Spleen (tissue), 11 donors: ENCODE measurements around the gene FBN1. TPM values are rescaled to one million over a fixed set of nuclear protein-coding genes. Genes with fewer than 3 reads are reported as not detected.

Experiments
- DNase-seq: peaks from one replicate; pipeline ENCODE4 v3.0.0-alpha.2; 2020
- H3K27ac ChIP-seq, 8 donors: fragments of 200-600 bp; sonication (generic) in 7 of 8; 1 replicate in 4 of 8; 2 replicates in 4 of 8; pipeline versions ENCODE4 v1.5.0 to v1.8.0; 2016 to 2021; ENCODE audit warnings: inconsistent platforms in 4 of 8, mild to moderate bottlenecking in 4 of 8, moderate library complexity in 1 of 8
- H3K27me3 ChIP-seq, 7 donors: fragments of 200-600 bp; sonication (generic) in 6 of 7; replicated peaks in 1 of 7; 1 replicate in 4 of 7; 2 replicates in 3 of 7; pipeline versions ENCODE4 v1.5.0 to v1.8.0; 2016 to 2021; ENCODE audit warnings: inconsistent platforms in 3 of 7, mild to moderate bottlenecking in 1 of 7
- H3K36me3 ChIP-seq, 6 donors: fragments of 200-600 bp; sonication (generic) in 5 of 6; 1 replicate in 4 of 6; 2 replicates in 2 of 6; pipeline versions ENCODE4 v1.5.0 to v1.8.0; 2016 to 2021; ENCODE audit warnings: inconsistent platforms in 2 of 6
- H3K4me1 ChIP-seq, 6 donors: fragments of 200-600 bp; sonication (generic) in 5 of 6; 1 replicate in 3 of 6; 2 replicates in 3 of 6; pipeline versions ENCODE4 v1.5.0 to v1.8.0; 2016 to 2021; ENCODE audit warnings: inconsistent platforms in 3 of 6
- H3K4me3 ChIP-seq, 8 donors: fragments of 200-600 bp; sonication (generic) in 7 of 8; 1 replicate in 4 of 8; 2 replicates in 4 of 8; pipeline versions ENCODE4 v1.5.0 to v1.8.0; 2016 to 2021; ENCODE audit warnings: inconsistent platforms in 4 of 8, mild to moderate bottlenecking in 4 of 8, moderate library complexity in 2 of 8
- H3K9me3 ChIP-seq, 8 donors: fragments of 200-600 bp; sonication (generic) in 7 of 8; 1 replicate in 4 of 8; 2 replicates in 4 of 8; pipeline versions ENCODE4 v1.5.0 to v1.8.0; 2016 to 2021; ENCODE audit warnings: inconsistent platforms in 4 of 8
- CTCF ChIP-seq, 11 experiments: fragments of 200-600 bp in 7 of 11; fragments of 450-650 bp in 4 of 11; sonication (generic) in 4 of 11; IDR thresholded peaks in 8 of 11; conservative IDR thresholded peaks in 3 of 11; 1 replicate in 7 of 11; 2 replicates in 4 of 11; pipeline versions ENCODE4 v1.4.0 to v1.8.0; 2016 to 2021; ENCODE audit warnings: antibody characterized with exemption in 11 of 11, inconsistent platforms in 4 of 11, mild to moderate bottlenecking in 1 of 11
- POLR2A ChIP-seq, 3 donors: fragments of 450-650 bp; IDR thresholded peaks; one replicate each; pipeline ENCODE4 v1.5.1; 2017; ENCODE audit warnings: antibody characterized with exemption in 3 of 3, mild to moderate bottlenecking in 1 of 3
- POLR2AphosphoS5 ChIP-seq, 3 donors: sonication (generic); formaldehyde crosslinking; IDR thresholded peaks; one replicate each; pipeline ENCODE4 v1.5.1; 2017; ENCODE audit warnings: antibody characterized with exemption in 3 of 3
- WGBS, 5 donors: extraction: QIAGEN DNeasy Blood & Tissue Kit in 3 of 5; methylation state at CpG; one replicate each; pipeline versions ENCODE4 v1.1.5 to v1.1.7; 2013 to 2018; 5-methylcytosine and 5-hydroxymethylcytosine counted together
- intact Hi-C: fragments of 100-400 bp; cut with DNase I; formaldehyde crosslinking; loops from one replicate; pipeline ENCODE4 v1.15.0; 2023; ENCODE audit warnings: low total_unique reads
- polyA plus RNA-seq, 3 donors: library from polyadenylated mRNA; stranded (reverse); fragments of 200-250 nt; gene quantifications; one replicate each; pipeline ENCODE4 v1.2.1, GENCODE V29; 2013
- total RNA-seq, 7 donors: library from RNA; depleted of rRNA in 3 of 7; stranded (reverse); fragments of >200 nt in 3 of 7; fragmentation: NEBNext Ultra II Directional in 4 of 7; extraction: Animal tissue kit (Norgen Biotek cat#: 25700) in 4 of 7; gene quantifications; one replicate each; pipeline versions ENCODE4 v1.1.0 to v1.2.1, GENCODE V29; 2016 to 2021
- donor health status: healthy with polysubstance abuse.
- donor health status: DM: no; HTN: no; CAD: no; lungs with moderate emphysema.
- donor health status: DM: no; HTN: no; CAD: no.
- donor health status: Bipolar disorder and iron deficiency.
- donor health status: healthy.
- donor health status: DM: no; HTN: no; CAD: no.
- donor health status: DM: yes; HTN: yes; CAD: no.

Gene FBN1
- total and polyA plus RNA-seq, 10 donors: 3.2 to 139 (median 45.4) TPM

- H3K4me1 ChIP-seq: no peaks in the 10 kb centered on the region
- intact Hi-C loops: no loop called here
- H3K4me3 ChIP-seq: no peak overlapping the region
- H3K9me3 ChIP-seq: no peaks in the 10 kb centered on the region
- peaks cover 0 to 97% (median 27%) of the 10 kb centered on the region in 6 donors for H3K36me3 ChIP-seq
- TF ChIP-seq POLR2A (IDR thresholded peaks at IDR 0.05) (no peak), POLR2AphosphoS5 (IDR thresholded peaks at IDR 0.05) (no peak), CTCF (IDR thresholded peaks at IDR 0.05 in 8 of 11, conservative IDR thresholded peaks at IDR 0.05 in 3 of 11) (no peak)
- no peaks in the 10 kb centered on the region for H3K27me3 ChIP-seq
- 68 to 89% (median 73%) methylated on average over 7 of the region's 7 CpGs for WGBS, 5 donors
- no peak for DNase-seq
- no peak overlapping the region for H3K27ac ChIP-seq
These were observed 212.8 kb downstream of the FBN1 start for GRCh38 chr15:48432688-48433087.

- TF ChIP-seq CTCF (IDR thresholded peaks at IDR 0.05 in 8 of 11, conservative IDR thresholded peaks at IDR 0.05 in 3 of 11): no peak
- no peak for TF ChIP-seq POLR2A (IDR thresholded peaks at IDR 0.05)
- no peak for TF ChIP-seq POLR2AphosphoS5 (IDR thresholded peaks at IDR 0.05)
- Histone ChIP-seq H3K27me3 (no peaks in the 10 kb centered on the region), H3K27ac (no peak overlapping the region), H3K4me3 (no peak overlapping the region), H3K36me3 (peaks cover 0 to 100% (median 19%) of the 10 kb centered on the region in 6 donors), H3K4me1 (no peaks in the 10 kb centered on the region), H3K9me3 (no peaks in the 10 kb centered on the region)
- WGBS, 5 donors: 80 to 92% (median 81%) methylated on average over 8 of the region's 8 CpGs
- DNase-seq: no peak
- intact Hi-C loops: no loop called here
These were observed 217.5 kb downstream of the FBN1 start for GRCh38 chr15:48427960-48428547.

- Histone ChIP-seq H3K4me1 (no peaks in the 10 kb centered on the region), H3K9me3 (no peaks in the 10 kb centered on the region), H3K27me3 (no peaks in the 10 kb centered on the region), H3K4me3 (no peak overlapping the region), H3K36me3 (peaks cover 0 to 97% (median 17%) of the 10 kb centered on the region in 6 donors), H3K27ac (no peak overlapping the region)
- TF ChIP-seq POLR2AphosphoS5 (IDR thresholded peaks at IDR 0.05): no peak
- TF ChIP-seq POLR2A (IDR thresholded peaks at IDR 0.05): no peak
- TF ChIP-seq CTCF (IDR thresholded peaks at IDR 0.05 in 8 of 11, conservative IDR thresholded peaks at IDR 0.05 in 3 of 11): no peak
- WGBS, 5 donors: 82 to 96% (median 91%) methylated on average over 6 of the region's 6 CpGs
- intact Hi-C loops: no loop called here
- DNase-seq: no peak
These were observed 218.0 kb downstream of the FBN1 start for GRCh38 chr15:48427479-48427878.

GRCh38 chr15:48426941-48427340 lies 218.6 kb downstream of the FBN1 start:
- 81 to 90% (median 82%) methylated on average over 2 of the region's 2 CpGs for WGBS, 5 donors
- no peak overlapping the region for H3K4me3 ChIP-seq
- peaks cover 0 to 93% (median 14%) of the 10 kb centered on the region in 6 donors for H3K36me3 ChIP-seq
- no peaks in the 10 kb centered on the region for H3K27me3 ChIP-seq
- no peak for TF ChIP-seq CTCF (IDR thresholded peaks at IDR 0.05 in 8 of 11, conservative IDR thresholded peaks at IDR 0.05 in 3 of 11)
- TF ChIP-seq POLR2AphosphoS5 (IDR thresholded peaks at IDR 0.05): no peak
- TF ChIP-seq POLR2A (IDR thresholded peaks at IDR 0.05): no peak
- intact Hi-C loops: no loop called here
- no peak for DNase-seq
- no peak overlapping the region for H3K27ac ChIP-seq
- H3K4me1 ChIP-seq: no peaks in the 10 kb centered on the region
- no peaks in the 10 kb centered on the region for H3K9me3 ChIP-seq
